GM12878 (cell line): ENCODE data around the gene IRF1. TPM values are rescaled to one million over a fixed set of nuclear protein-coding genes. Genes with fewer than 3 reads are reported as not detected.

Experiments
- CBX3 ChIP-seq: fragments of 200-600 bp; sonication (generic); IDR thresholded peaks from 2 replicates; pipeline ENCODE4 v1.6.1; 2016; ENCODE audit warnings: low read depth, borderline replicate concordance
- CEBPB ChIP-seq, 2 experiments: fragments of 150-350 bp in 1 of 2; IDR thresholded peaks; 2 replicates each; pipeline ENCODE4 v1.6.1; 2012 to 2014; ENCODE audit warnings: low read depth in 2 of 2, low read length in 2 of 2, borderline replicate concordance in 1 of 2, inconsistent platforms in 1 of 2
- ESRRA ChIP-seq: IDR thresholded peaks from 2 replicates; pipeline ENCODE4 v1.6.1; 2012; ENCODE audit warnings: mild to moderate bottlenecking, low read length, improper control_type of control experiment
- EZH2 ChIP-seq: IDR thresholded peaks from 2 replicates; pipeline ENCODE4 v1.6.1; 2012; ENCODE audit warnings: low read depth, mild to moderate bottlenecking, control low read depth, inconsistent platforms, low read length, borderline replicate concordance; ENCODE audit not compliant: control insufficient read depth
- FOXK2 ChIP-seq: fragments of 450-650 bp; IDR thresholded peaks from 2 replicates; pipeline ENCODE4 v1.6.1; 2017; ENCODE audit warnings: mild to moderate bottlenecking, moderate library complexity
- HCFC1 ChIP-seq: fragments of 150-350 bp; IDR thresholded peaks from 2 replicates; pipeline ENCODE4 v1.6.1; 2014; ENCODE audit warnings: low read length
- IRF3 ChIP-seq: fragments of 450-650 bp; IDR thresholded peaks from 2 replicates; pipeline ENCODE4 v1.6.1; 2014; ENCODE audit warnings: mild to moderate bottlenecking
- NFXL1 ChIP-seq: fragments of 450-650 bp; IDR thresholded peaks from 2 replicates; pipeline ENCODE4 v1.6.1; 2017; ENCODE audit warnings: antibody characterized with exemption, mild to moderate bottlenecking, borderline replicate concordance
- NKRF ChIP-seq: fragments of 450-650 bp; conservative IDR thresholded peaks from 2 replicates; pipeline ENCODE4 v1.6.1; 2017; ENCODE audit warnings: mild to moderate bottlenecking, moderate library complexity
- NR2C1 ChIP-seq: fragments of 450-650 bp; IDR thresholded peaks from 2 replicates; pipeline ENCODE4 v1.6.1; 2017; ENCODE audit warnings: antibody characterized with exemption, mild to moderate bottlenecking, moderate library complexity
- NR2F1 ChIP-seq: fragments of 450-650 bp; conservative IDR thresholded peaks from 2 replicates; pipeline ENCODE4 v1.6.1; 2017; ENCODE audit warnings: mild to moderate bottlenecking
- RBBP5 ChIP-seq: fragments of 200-600 bp; sonication (generic); conservative IDR thresholded peaks from 2 replicates; pipeline ENCODE4 v1.6.1; 2016
- RELA ChIP-seq: fragments of 450-650 bp; IDR thresholded peaks from 2 replicates; pipeline ENCODE4 v1.8.0; 2014; ENCODE audit warnings: borderline replicate concordance; ENCODE audit not compliant: partially characterized antibody
- RFX5 ChIP-seq: IDR thresholded peaks from 2 replicates; pipeline ENCODE4 v1.6.1; 2011; ENCODE audit warnings: low read depth, low read length, improper control_type of control experiment
- SRF ChIP-seq, 2 experiments: IDR thresholded peaks; 2 replicates each; pipeline ENCODE4 v1.6.1; 2011; ENCODE audit warnings: low read depth in 2 of 2, low read length in 2 of 2, mild to moderate bottlenecking in 1 of 2, moderate library complexity in 1 of 2
- SUPT20H ChIP-seq: IDR thresholded peaks from 2 replicates; pipeline ENCODE4 v1.6.1; 2011; ENCODE audit warnings: low read depth, mild to moderate bottlenecking, low read length, moderate library complexity, borderline replicate concordance; ENCODE audit not compliant: control insufficient read depth
- TCF12 ChIP-seq: IDR thresholded peaks from 2 replicates; pipeline ENCODE4 v1.6.1; 2011; ENCODE audit warnings: low read depth, mild to moderate bottlenecking, low read length
- ZSCAN29 ChIP-seq: fragments of 450-650 bp; IDR thresholded peaks from 2 replicates; pipeline ENCODE4 v1.6.1; 2017; ENCODE audit warnings: mild to moderate bottlenecking, moderate library complexity
- ZZZ3 ChIP-seq: IDR thresholded peaks from 2 replicates; pipeline ENCODE4 v1.6.1; 2011; ENCODE audit warnings: low read depth; ENCODE audit not compliant: control insufficient read depth, insufficient read length
- polyA plus RNA-seq, 11 experiments: library from polyadenylated mRNA; depleted of rRNA in 4 of 11; unstranded in 6 of 11; stranded (reverse) in 5 of 11; fragments of >200 nt; fragmentation: Nextera tagmentation in 4 of 11; fragmentation: Illumina TruSeq in 1 of 11; extraction: Ambion mirVana in 4 of 11; extraction: Trizol in 1 of 11; gene quantifications; 1 replicate in 1 of 11; 2 replicates in 10 of 11; pipeline versions ENCODE4 v1.2.1 to v1.2.3, GENCODE V29; 2011 to 2016; ENCODE audit warnings: inconsistent platforms in 2 of 11, missing spikeins in 2 of 11, low read depth in 1 of 11
- total RNA-seq, 4 experiments: library from RNA; depleted of rRNA in 3 of 4; stranded (reverse); fragments of >200 nt in 3 of 4; fragmentation: Illumina TruSeq in 1 of 4; extraction: Trizol in 1 of 4; gene quantifications; 2 replicates each; pipeline versions ENCODE4 v1.2.1 to v1.2.3, GENCODE V29; 2013 to 2021
- TF ChIP-seq, protein P1 (sequence below): IDR thresholded peaks from 2 replicates; pipeline ENCODE4 v1.6.1; 2012; ENCODE audit warnings: low read length, inconsistent platforms
- TF ChIP-seq, protein P2 (sequence below): IDR thresholded peaks from 2 replicates; pipeline ENCODE4 v1.6.1; 2011; ENCODE audit warnings: low read depth, mild to moderate bottlenecking, low read length, moderate library complexity, borderline replicate concordance; ENCODE audit errors: extremely low read depth
- TF ChIP-seq, protein P3 (sequence below): IDR thresholded peaks from 2 replicates; pipeline ENCODE4 v1.6.1; 2012; ENCODE audit warnings: low read depth, low read length, improper control_type of control experiment
- TF ChIP-seq, protein P4 (sequence below): IDR thresholded peaks from 2 replicates; pipeline ENCODE4 v1.6.1; 2011; ENCODE audit warnings: mild to moderate bottlenecking, low read depth, low read length, moderate library complexity; ENCODE audit not compliant: insufficient replicate concordance

IRF1 gene
- total and polyA plus RNA-seq, 10 of the 15 experiments (the other 5 are each of a cell fraction or from before 2014, with no cell fraction given): 6.9 to 68.0 (median 49.6) TPM

GRCh38 chr5:132490484-132491367, at the start of gene IRF1 (continued):
- TF ChIP-seq NKRF (peak; percentile 81), SRF (IDR thresholded peaks at IDR 0.05; ENCODE audit: low read depth in 2 of 2, low read length in 2 of 2) (no peak), ZZZ3 (no peak), EZH2 (no peak), TCF12 (peak; percentile 32; the same call in 1 of the 2 replicates), CBX3 (no peak), ESRRA (no peak), SUPT20H (no peak), NR2C1 (no peak), FOXK2 (no peak), HCFC1 (0 out of 2 replicates have a peak, but pooled peaks have one; percentile 17), CEBPB (IDR thresholded peaks at IDR 0.05; ENCODE audit: borderline replicate concordance in 1 of 2, low read depth in 2 of 2, low read length in 2 of 2) (no peak), IRF3 (no peak), ZSCAN29 (no peak), NR2F1 (peak; percentile 83), NFXL1 (no peak), RBBP5 (no peak), RELA (peak; percentile 95), RFX5 (peak; percentile 64; the same call in 1 of the 2 replicates)
- TF ChIP-seq, protein P1, sequence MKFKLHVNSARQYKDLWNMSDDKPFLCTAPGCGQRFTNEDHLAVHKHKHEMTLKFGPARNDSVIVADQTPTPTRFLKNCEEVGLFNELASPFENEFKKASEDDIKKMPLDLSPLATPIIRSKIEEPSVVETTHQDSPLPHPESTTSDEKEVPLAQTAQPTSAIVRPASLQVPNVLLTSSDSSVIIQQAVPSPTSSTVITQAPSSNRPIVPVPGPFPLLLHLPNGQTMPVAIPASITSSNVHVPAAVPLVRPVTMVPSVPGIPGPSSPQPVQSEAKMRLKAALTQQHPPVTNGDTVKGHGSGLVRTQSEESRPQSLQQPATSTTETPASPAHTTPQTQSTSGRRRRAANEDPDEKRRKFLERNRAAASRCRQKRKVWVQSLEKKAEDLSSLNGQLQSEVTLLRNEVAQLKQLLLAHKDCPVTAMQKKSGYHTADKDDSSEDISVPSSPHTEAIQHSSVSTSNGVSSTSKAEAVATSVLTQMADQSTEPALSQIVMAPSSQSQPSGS: no peak
- TF ChIP-seq, protein P2, sequence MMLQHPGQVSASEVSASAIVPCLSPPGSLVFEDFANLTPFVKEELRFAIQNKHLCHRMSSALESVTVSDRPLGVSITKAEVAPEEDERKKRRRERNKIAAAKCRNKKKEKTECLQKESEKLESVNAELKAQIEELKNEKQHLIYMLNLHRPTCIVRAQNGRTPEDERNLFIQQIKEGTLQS: no peak
- TF ChIP-seq, protein P3, sequence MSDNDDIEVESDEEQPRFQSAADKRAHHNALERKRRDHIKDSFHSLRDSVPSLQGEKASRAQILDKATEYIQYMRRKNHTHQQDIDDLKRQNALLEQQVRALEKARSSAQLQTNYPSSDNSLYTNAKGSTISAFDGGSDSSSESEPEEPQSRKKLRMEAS: no peak
- TF ChIP-seq, protein P4, sequence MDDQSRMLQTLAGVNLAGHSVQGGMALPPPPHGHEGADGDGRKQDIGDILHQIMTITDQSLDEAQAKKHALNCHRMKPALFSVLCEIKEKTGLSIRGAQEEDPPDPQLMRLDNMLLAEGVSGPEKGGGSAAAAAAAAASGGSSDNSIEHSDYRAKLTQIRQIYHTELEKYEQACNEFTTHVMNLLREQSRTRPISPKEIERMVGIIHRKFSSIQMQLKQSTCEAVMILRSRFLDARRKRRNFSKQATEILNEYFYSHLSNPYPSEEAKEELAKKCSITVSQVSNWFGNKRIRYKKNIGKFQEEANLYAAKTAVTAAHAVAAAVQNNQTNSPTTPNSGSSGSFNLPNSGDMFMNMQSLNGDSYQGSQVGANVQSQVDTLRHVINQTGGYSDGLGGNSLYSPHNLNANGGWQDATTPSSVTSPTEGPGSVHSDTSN: no peak
